T-helper 9 cell (primary cell): Measurements from ENCODE around the gene KRTAP25-1.

Experiments
- DNase-seq: peaks from one replicate; pipeline ENCODE4 v3.0.0-alpha.2; 2020

KRTAP25-1 gene

DNA sequence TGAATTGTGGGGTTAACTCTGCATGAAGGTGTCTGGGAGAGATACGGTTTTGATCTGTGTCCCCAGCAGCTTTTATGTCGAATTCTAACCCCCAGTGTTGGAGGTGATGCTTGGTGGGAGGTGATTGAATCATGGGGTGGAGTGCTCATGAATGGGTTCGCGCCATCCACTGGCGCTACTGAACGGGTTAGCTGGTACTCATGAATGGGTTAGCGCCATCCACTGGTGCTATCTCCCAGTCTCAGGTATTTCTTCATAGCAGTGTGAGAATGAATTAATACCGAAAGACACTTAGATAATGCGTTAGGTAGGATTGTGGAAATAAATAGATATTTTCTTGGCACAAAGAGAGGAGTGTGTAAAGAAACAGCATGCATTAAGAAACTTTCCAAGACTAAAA is 40.5 kb downstream of the KRTAP25-1 start:
- no peak for DNase-seq

DNA sequence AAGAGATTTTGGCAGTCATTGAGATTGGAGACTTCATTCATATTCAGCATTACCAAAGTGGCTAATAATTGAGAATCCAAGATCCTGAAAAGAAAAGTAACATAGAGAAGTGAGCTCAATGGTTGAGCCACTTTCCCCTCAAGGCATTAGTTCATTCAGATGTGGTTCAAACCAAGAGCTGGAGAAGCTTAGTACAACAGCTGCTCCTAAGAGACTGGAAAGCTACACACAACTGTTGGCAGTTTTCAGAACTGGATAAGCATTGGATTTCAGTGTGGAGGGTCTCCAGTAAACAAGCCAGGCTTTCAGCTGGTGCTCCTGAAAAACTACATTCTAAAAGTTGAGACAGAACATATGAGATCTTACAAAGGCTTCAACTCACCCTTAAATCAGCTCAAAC is 44.3 kb downstream of the KRTAP25-1 start:
- no peak for DNase-seq

DNA sequence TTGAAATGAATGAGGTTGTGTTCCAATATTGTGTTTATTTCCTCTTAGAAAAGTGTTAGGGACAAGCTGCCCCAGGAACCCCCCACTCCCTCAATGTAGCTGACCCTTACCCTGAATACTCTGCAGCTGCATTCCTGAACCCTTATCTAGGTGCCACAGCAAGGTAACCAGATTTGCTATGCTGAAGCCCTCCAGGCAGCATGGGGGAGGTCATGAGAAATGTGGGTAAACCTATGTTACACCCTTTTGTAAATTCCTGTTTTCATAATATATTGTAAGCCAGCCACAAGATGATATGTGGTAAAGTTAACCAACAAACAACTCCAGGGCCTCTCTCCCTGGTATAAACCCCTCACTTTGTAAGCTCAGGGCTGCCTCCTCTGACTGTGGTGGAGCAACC is 45.6 kb downstream of the KRTAP25-1 start:
- DNase-seq: no peak

DNA sequence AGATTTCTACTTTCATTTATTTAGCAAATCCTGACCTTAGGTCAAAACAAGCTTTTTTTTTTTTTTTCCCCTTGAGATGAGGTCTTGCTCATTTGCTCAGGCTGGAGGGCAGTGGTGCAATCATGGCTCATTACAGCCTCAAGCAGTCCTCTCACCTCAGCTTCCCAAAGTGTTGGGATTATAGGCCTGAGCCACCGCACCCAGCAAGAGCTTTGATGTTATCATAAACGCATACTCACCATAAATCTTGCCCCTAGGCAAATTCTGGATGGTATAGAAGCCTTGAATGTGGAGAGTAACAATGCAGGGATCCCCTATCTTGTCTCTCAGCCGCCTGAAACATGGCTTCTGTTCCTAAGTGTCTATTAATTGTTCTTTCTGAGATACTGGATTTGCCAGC is 48.7 kb downstream of the KRTAP25-1 start:
- DNase-seq: no peak
